ENCODE results near the gene PRKAA1.

- no peak for TF ChIP-seq GABPA (IDR thresholded peaks at IDR 0.05; ENCODE audit: low read depth)
- TF ChIP-seq CTCF (IDR thresholded peaks at IDR 0.05; ENCODE audit: insufficient read depth, low read length) = no peak
- no peak for TF ChIP-seq POLR2AphosphoS5 (IDR thresholded peaks at IDR 0.05; ENCODE audit: low read depth)
- TF ChIP-seq REST (IDR thresholded peaks at IDR 0.05; ENCODE audit: insufficient replicate concordance, low read depth) = no peak
These were observed 35.5 kb downstream of the PRKAA1 start for GRCh38 chr5:40762705-40763104.
